GM18951 (cell line): ENCODE data around the gene PICALM.

Source experiments
- POLR2A ChIP-seq: IDR thresholded peaks from 4 replicates; pipeline ENCODE4 v1.6.1; 2011; ENCODE audit warnings: mild to moderate bottlenecking; ENCODE audit not compliant: insufficient read length, insufficient read depth; ENCODE audit errors: extremely low read depth
- in situ Hi-C: fragments of 300-500 bp; cut with MboI; formaldehyde crosslinking; loops from one replicate; pipeline ENCODE4 v1.12.0; 2022; ENCODE audit warnings: low sequenced_read_pairs, mixed read lengths, inconsistent platforms; ENCODE audit not compliant: unreplicated experiment

Gene PICALM

GRCh38 chr11:85914425-85914824 lies 154.5 kb downstream of the PICALM start:
- in situ Hi-C loops = no loop called here
- TF ChIP-seq POLR2A = no peak

DNA sequence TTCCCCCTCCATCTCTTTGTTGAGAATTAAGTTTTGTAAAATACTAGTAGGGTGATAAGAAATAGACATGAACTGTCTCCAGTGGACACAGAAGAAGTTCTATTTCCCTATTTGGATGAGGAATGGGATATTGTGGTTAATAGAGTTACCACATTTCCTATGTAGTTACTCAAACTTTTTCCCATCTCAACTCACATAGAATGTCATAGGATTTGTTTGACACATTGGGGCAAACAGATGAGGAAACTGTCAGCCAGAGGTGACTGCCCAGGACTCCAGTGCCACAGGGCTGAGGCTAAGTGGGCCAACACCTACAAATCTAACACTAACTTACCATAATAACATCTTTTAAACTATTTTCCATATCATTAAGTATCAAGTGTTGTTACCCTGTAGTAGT lies 155.4 kb downstream of the PICALM start:
- in situ Hi-C loops = no loop called here
- TF ChIP-seq POLR2A = no peak

DNA sequence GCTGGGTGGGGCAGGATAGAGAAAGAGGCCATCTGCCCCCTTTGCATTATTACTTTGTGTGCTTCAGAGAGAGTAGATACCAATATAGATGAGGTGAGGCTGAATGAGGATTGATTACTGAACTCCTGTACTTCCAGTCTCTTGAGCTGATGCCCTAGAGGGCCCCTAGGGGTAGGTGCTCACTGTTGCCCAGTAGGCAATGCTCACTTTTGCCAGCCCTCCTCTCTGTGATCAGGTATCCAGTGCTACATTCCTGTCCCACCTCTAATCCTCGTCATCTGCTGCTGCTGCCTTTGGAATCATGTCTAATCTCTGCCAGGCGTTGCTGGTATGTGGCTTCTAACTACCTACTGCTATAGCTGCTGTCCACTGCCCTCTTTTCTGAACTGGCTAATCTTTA lies 156.5 kb downstream of the PICALM start:
- in situ Hi-C loops = no loop called here
- no peak for TF ChIP-seq POLR2A
